ENCODE data around the gene PIGV.
A peak's percentile ranks its signal among the peaks of the same experiment; 100 is the strongest.
"Not testable (repeated sequence)": the region's sequence is repeated elsewhere in the genome, so short reads cannot be mapped to it uniquely, and the experiment has no call there.

PIGV gene

DNA sequence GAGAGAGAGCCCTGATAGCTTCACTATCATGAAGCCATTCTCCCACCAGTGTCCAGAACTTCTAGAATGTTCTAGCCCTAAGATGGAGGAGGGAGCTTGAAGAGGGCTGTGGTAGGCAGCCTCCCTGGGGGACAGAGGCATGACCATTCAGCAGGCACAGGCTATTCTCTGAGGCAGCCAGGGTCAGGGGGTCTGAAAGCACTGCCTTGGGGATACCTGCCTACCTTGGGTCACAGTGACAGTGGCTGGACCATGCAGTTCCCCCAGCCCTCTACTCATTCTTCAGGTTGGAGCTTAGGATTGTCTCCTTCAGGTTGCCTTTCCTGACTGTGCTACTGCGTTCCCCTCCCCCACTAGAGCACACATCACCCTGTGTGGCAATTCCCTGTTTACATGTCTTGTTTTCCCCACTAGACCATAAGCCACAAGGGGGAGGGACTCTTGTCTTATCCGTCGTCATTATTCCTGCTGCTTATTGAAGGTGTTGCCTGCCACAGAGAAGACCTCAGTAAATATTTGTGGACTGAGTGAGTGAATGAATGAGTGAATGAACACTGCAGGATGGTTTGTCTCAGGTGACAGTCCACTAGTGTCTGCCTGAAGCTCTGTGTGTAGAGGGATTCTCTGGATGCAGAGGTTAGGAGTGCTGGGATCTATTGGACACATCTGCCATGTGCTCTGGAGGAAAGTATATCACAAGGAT, 43.9 kb downstream of the PIGV start:
- H3K4me3 ChIP-seq (ENCODE audit: low read depth, low read length), result no peak overlapping the region
- TF ChIP-seq, protein P1, sequence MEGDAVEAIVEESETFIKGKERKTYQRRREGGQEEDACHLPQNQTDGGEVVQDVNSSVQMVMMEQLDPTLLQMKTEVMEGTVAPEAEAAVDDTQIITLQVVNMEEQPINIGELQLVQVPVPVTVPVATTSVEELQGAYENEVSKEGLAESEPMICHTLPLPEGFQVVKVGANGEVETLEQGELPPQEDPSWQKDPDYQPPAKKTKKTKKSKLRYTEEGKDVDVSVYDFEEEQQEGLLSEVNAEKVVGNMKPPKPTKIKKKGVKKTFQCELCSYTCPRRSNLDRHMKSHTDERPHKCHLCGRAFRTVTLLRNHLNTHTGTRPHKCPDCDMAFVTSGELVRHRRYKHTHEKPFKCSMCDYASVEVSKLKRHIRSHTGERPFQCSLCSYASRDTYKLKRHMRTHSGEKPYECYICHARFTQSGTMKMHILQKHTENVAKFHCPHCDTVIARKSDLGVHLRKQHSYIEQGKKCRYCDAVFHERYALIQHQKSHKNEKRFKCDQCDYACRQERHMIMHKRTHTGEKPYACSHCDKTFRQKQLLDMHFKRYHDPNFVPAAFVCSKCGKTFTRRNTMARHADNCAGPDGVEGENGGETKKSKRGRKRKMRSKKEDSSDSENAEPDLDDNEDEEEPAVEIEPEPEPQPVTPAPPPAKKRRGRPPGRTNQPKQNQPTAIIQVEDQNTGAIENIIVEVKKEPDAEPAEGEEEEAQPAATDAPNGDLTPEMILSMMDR (IDR thresholded peaks at IDR 0.05; ENCODE audit: low read depth, low read length), result no peak
- TF ChIP-seq, protein P2, sequence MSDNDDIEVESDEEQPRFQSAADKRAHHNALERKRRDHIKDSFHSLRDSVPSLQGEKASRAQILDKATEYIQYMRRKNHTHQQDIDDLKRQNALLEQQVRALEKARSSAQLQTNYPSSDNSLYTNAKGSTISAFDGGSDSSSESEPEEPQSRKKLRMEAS (IDR thresholded peaks at IDR 0.05; ENCODE audit: low read depth, low read length), result no peak
- TF ChIP-seq MYC (IDR thresholded peaks at IDR 0.05; ENCODE audit: low read depth, low read length), result no peak
- TF ChIP-seq POLR2A (IDR thresholded peaks at IDR 0.05; ENCODE audit: extremely low read depth, insufficient read length), result no peak
- no peak for DNase-seq (ENCODE audit: low read depth)

DNA sequence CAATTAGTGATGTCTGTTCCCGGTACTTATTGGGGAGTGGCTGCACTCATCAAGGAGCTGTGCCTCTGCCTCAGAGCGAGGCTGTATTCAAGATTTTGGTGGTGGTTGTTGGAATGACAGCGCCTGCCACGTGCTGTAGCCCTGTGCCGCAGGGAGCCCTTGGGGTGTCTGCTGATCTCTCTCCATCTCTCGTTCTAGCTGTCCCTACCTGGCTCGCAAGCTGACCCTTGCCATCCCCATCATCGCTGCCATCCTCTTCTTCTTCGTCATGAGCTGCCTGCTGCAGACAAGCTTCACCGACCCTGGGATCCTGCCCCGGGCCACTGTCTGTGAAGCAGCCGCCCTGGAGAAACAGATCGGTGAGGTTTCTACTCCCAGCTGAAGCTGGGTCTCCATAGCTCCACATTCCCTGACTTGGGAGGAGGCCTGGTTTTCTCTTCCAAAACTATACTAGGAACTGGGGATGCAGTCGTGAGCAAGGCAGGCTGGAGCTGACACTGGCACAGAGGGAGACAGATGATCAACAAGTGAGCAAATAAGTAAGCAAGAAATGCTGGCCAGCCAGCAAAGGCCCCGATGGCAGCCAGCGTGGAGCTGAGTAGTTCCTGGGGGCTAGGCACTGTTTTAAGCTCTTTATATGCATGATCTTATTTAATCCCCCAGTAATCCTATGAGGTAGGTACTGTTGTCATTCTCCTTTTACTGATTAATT, 44.7 kb downstream of the PIGV start:
- TF ChIP-seq MYC (IDR thresholded peaks at IDR 0.05; ENCODE audit: low read depth, low read length) (no peak), POLR2A (IDR thresholded peaks at IDR 0.05; ENCODE audit: extremely low read depth, insufficient read length) (no peak)
- TF ChIP-seq, protein P2 (IDR thresholded peaks at IDR 0.05; ENCODE audit: low read depth, low read length), result no peak
- TF ChIP-seq, protein P1 (IDR thresholded peaks at IDR 0.05; ENCODE audit: low read depth, low read length), result no peak
- no peak overlapping the region for H3K4me3 ChIP-seq (ENCODE audit: low read depth, low read length)

DNA sequence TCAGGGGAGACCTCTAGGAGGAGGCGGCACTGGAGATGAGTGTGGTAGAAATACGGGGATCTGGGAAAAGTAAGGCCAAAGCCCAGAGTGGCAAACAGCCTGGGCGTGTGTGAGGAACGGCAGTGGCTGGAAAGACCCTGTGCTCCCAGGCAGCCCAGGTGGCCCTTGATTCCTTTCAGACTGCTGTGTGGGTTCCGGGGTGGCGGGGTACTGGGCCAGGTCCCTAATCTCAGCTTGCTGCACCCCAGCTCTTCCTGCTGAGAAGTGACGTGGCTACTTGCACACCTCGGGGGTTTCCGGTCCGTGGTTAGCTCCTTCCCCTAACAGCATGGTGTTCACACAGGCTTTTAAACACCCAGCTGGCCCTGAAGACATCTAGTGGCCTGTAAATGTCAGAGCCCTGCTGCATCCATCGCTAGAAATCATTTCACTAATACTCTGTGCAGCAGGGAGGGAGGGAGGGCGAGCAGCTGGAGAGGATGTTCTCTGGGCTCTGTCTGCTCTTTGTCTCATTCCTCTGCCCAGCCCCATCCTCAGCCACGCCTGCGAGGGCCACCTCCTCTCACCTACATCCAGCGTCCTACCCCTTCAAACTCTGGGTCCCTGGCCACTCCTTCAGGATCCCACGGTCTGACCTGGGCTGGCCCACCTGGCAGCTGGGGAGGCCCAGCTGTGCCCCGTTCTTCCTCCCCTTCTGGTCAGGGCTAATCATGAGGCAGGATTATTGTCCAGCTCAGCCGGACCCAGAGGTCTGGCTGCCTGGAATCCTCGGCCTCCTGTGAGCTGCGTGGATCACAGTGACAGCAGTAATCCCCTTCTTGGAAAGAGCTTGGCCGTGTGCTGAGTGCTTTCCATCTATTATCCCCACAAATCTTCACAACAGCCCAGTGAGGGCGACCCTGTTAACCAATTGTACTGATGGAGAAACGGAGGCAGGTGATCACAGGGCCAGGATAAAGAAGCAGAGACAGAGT, 46.0 kb downstream of the PIGV start:
- no peak overlapping the region for H3K4me3 ChIP-seq (ENCODE audit: low read depth, low read length)
- TF ChIP-seq, protein P1 (IDR thresholded peaks at IDR 0.05; ENCODE audit: low read depth, low read length), result no peak
- TF ChIP-seq MYC (IDR thresholded peaks at IDR 0.05; ENCODE audit: low read depth, low read length) (peak; percentile 50; the same call in 1 of the 2 replicates), POLR2A (IDR thresholded peaks at IDR 0.05; ENCODE audit: extremely low read depth, insufficient read length) (no peak)
- TF ChIP-seq, protein P2 (IDR thresholded peaks at IDR 0.05; ENCODE audit: low read depth, low read length), result peak; percentile 81
- DNase-seq (ENCODE audit: low read depth), result peak; percentile 76

More for the DNA sequence above, 44.7 kb downstream of the PIGV start:
- DNase-seq (ENCODE audit: low read depth), result no peak

DNA sequence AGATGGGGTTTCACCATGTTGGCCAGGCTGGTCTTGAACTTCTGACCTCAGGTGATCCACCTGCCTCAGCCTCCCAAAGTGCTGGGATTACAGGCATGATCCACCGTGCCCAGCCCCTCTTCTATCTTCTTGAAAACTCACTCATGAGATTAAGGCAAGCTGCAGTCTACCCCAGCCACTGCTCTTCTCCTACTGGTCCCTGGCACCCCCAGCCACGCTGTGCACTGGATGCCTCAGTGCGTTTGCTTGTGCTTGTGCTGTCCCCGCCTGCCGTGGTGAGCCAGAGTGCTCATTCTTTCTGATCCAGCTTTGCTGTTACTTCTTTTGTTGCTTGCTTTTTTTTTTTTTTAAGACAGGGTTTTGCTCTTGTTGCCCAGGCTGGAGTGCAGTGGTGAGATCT, 49.9 kb downstream of the PIGV start:
- DNase-seq (ENCODE audit: low read depth); H3K4me3 ChIP-seq (ENCODE audit: low read depth, low read length): not testable (repeated sequence)

DNA sequence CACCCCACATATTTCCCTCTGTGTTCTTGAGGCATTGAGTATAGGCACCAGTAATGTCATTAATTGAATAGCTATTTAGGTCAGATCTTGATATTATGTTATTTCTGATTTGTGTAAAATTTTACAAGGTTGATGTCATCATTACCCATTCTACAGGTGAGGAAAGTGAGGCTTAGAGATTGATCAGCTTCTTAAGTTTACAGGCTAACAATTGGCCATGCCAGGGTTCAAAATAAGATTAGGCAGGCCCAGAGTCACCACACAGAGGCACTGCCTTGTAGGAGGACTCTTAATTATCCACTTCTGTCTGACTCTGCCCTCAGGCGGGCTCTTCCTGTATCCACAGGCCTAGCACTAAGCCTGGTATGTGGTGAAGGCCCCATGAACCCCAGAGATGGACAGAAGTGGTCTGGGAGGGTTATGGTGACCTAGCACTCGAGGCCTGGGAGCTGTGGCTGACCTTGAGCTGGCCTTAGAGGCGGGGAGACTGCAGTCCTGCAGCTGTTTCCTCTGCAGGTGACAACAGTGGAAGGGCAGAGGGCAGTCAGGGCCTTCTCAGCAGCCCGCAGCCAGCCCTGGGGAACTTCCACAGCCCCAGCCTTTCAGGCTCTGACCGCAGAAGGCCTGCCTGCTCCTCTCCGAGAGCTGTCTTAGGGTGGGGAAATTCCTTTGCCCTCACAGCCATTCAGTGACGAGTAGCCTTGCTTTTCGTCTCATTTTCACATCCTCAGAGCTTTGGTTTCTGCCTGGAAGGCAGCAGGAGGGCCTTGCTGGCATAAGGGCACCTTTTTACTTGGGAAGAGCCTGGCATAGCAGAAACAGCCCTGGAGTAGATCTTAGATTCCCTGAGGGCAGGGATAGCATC, 51.0 kb downstream of the PIGV start:
- no peak overlapping the region for H3K4me3 ChIP-seq (ENCODE audit: low read depth, low read length)
- no peak for DNase-seq (ENCODE audit: low read depth)
- TF ChIP-seq MYC (IDR thresholded peaks at IDR 0.05; ENCODE audit: low read depth, low read length) (no peak), POLR2A (IDR thresholded peaks at IDR 0.05; ENCODE audit: extremely low read depth, insufficient read length) (no peak)
- TF ChIP-seq, protein P2 (IDR thresholded peaks at IDR 0.05; ENCODE audit: low read depth, low read length), result no peak
- TF ChIP-seq, protein P1 (IDR thresholded peaks at IDR 0.05; ENCODE audit: low read depth, low read length), result no peak
